Measurements from ENCODE around the gene PCP2. TPM values are rescaled to one million over a fixed set of nuclear protein-coding genes. Genes with fewer than 3 reads are reported as not detected.
A peak's percentile ranks its signal among the peaks of the same experiment; 100 is the strongest.

The PCP2 gene
- total RNA-seq, 4 donors from 2014 or later = 0.53 to 0.57 TPM; not detected in 2

- Histone ChIP-seq H3K4me3 (no peak overlapping the region), H3K27me3 (peaks cover 0 to 60% (median 0%) of the 10 kb centered on the region in 4 donors), H3K36me3 (peaks cover 0 to 36% (median 0%) of the 10 kb centered on the region in 3 donors), H3K9me3 (no peaks in the 10 kb centered on the region), H3K4me1 (peaks cover 0 to 22% (median 4%) of the 10 kb centered on the region in 3 donors), H3K27ac (peak overlapping the region in 1 of 4 donors; percentile 42)
- intact Hi-C loops (cut with DNase I) = no loop called here
- no peak for TF ChIP-seq POLR2A (IDR thresholded peaks at IDR 0.05)
- TF ChIP-seq, protein P1, sequence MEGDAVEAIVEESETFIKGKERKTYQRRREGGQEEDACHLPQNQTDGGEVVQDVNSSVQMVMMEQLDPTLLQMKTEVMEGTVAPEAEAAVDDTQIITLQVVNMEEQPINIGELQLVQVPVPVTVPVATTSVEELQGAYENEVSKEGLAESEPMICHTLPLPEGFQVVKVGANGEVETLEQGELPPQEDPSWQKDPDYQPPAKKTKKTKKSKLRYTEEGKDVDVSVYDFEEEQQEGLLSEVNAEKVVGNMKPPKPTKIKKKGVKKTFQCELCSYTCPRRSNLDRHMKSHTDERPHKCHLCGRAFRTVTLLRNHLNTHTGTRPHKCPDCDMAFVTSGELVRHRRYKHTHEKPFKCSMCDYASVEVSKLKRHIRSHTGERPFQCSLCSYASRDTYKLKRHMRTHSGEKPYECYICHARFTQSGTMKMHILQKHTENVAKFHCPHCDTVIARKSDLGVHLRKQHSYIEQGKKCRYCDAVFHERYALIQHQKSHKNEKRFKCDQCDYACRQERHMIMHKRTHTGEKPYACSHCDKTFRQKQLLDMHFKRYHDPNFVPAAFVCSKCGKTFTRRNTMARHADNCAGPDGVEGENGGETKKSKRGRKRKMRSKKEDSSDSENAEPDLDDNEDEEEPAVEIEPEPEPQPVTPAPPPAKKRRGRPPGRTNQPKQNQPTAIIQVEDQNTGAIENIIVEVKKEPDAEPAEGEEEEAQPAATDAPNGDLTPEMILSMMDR (IDR thresholded peaks at IDR 0.05) = no peak
- 81 to 86% methylated on average over 7 to 9 of the region's 9 CpGs for WGBS, 2 donors
- DNase-seq = no peak
Observed at GRCh38 chr19:7603919-7604318, 29.6 kb downstream of the PCP2 start.

DNA sequence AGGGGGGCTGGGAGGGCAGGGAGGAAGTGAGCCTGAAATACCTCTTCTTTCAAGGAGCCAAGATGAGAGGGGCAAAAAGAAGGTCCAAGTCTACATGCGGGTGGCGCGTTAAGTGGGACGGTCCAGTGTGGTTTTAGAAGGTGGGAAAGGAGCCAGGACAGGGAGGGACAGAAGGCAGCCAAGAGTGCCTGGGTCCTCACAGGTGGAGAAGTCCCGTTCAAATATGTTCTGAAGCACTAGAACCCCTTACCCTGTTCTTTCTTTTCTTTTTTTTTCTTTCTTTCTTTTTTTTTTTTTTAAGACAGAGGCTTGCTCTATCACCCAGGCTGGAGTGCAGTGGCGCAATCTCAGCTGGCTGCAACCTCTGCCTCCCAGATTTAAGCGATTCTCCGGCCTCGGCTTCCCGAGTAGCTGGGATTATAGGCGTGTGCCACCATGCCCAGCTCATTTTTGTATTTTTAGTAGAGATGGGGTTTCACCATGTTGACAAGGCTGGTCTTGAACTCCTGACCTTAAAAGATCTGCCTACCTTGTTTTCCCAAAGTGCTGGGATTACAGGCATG lies 30.5 kb downstream of the PCP2 start:
- Histone ChIP-seq H3K27ac (peak overlapping the region in 1 of 4 donors; percentile 42), H3K36me3 (peaks cover 0 to 27% (median 0%) of the 10 kb centered on the region in 3 donors), H3K4me3 (no peak overlapping the region), H3K27me3 (peaks cover 0 to 68% (median 0%) of the 10 kb centered on the region in 4 donors), H3K9me3 (no peaks in the 10 kb centered on the region), H3K4me1 (peaks cover 0 to 22% (median 4%) of the 10 kb centered on the region in 3 donors)
- TF ChIP-seq, protein P1 (IDR thresholded peaks at IDR 0.05) = no peak
- TF ChIP-seq POLR2A (IDR thresholded peaks at IDR 0.05) = no peak
- intact Hi-C loops (cut with DNase I) = no loop called here
- 46 to 71% methylated on average over 11 of the region's 11 CpGs for WGBS, 2 donors
- no peak for DNase-seq

GRCh38 chr19:7602240-7602934 lies 31.1 kb downstream of the PCP2 start:
- peak overlapping the region in 1 of 4 donors; percentile 42 for H3K27ac ChIP-seq

DNA sequence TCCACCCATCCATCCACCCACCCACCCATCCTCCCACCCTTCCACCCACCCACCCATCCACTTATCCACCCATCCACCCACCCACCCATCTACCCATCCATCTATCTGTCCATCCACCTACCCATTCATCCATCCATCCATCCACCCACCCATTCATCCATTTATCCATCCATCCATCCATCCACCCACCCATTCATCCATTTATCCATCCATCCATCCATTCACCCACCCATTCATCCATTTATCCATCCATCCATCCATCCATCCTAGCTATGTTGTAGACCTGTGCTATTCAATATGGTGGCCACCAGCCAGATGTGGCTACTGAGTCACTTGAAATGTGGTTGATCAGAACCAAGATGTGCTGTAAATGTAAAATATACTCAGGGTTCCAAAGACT lies 32.8 kb downstream of the PCP2 start:
- TF ChIP-seq, protein P1 (IDR thresholded peaks at IDR 0.05) = no peak
- TF ChIP-seq POLR2A (IDR thresholded peaks at IDR 0.05) = no peak
- intact Hi-C loops (cut with DNase I) = no loop called here
- DNase-seq = no peak
- peaks cover 0 to 77% (median 0%) of the 10 kb centered on the region in 4 donors for H3K27me3 ChIP-seq
- H3K4me1 ChIP-seq = peaks cover 4 to 40% (median 5%) of the 10 kb centered on the region in 3 donors
- H3K9me3 ChIP-seq = no peaks in the 10 kb centered on the region
- no peak overlapping the region for H3K4me3 ChIP-seq
- peaks cover 0 to 6% (median 0%) of the 10 kb centered on the region in 3 donors for H3K36me3 ChIP-seq
- no peak overlapping the region for H3K27ac ChIP-seq

More at GRCh38 chr19:7602240-7602934, 31.1 kb downstream of the PCP2 start:
- TF ChIP-seq, protein P1 (IDR thresholded peaks at IDR 0.05) = no peak
- TF ChIP-seq POLR2A (IDR thresholded peaks at IDR 0.05) = no peak
- 36 to 40% methylated on average over 13 to 15 of the region's 15 CpGs for WGBS, 2 donors
- H3K9me3 ChIP-seq = no peaks in the 10 kb centered on the region
- no peak overlapping the region for H3K4me3 ChIP-seq
- intact Hi-C loops (cut with DNase I) = no loop called here
- no peak for DNase-seq
- peaks cover 0 to 27% (median 4%) of the 10 kb centered on the region in 3 donors for H3K4me1 ChIP-seq
- peaks cover 0 to 74% (median 0%) of the 10 kb centered on the region in 4 donors for H3K27me3 ChIP-seq
- peaks cover 0 to 21% (median 0%) of the 10 kb centered on the region in 3 donors for H3K36me3 ChIP-seq

DNA sequence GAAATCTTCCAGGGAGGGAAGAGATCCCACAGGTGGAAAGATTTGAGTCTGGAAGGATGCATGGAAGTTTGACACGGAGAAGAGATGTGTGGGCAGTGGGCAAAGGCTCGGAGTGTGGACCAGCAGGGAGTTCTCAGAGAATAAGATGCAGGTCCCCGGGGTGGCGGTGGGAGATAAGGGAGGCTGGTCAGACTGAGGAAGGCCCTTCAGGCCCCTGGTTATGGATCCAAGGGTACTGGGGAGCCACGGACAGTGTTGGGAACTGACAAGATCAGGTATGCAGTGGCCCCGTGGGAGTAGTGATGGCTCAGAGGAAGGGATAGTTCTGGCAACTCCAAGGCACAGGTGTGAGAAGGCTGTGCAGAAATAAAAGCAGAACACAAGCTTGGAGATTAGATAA lies 35.3 kb downstream of the PCP2 start:
- WGBS, 2 donors = 71 to 77% methylated on average over 6 of the region's 6 CpGs
- H3K4me1 ChIP-seq = peaks cover 4 to 40% (median 5%) of the 10 kb centered on the region in 3 donors
- no peaks in the 10 kb centered on the region for H3K9me3 ChIP-seq
- TF ChIP-seq POLR2A (IDR thresholded peaks at IDR 0.05) = no peak
- TF ChIP-seq, protein P1 (IDR thresholded peaks at IDR 0.05) = no peak
- no peak for DNase-seq
- H3K27ac ChIP-seq = no peak overlapping the region
- H3K27me3 ChIP-seq = peaks cover 0 to 79% (median 0%) of the 10 kb centered on the region in 4 donors
- H3K4me3 ChIP-seq = no peak overlapping the region
- H3K36me3 ChIP-seq = no peaks in the 10 kb centered on the region
- intact Hi-C loops (cut with DNase I) = no loop called here

All from esophagus squamous epithelium (tissue), 5 donors.